ENCODE measurements around the gene DHRS7B. TPM values are rescaled to one million over a fixed set of nuclear protein-coding genes. Genes with fewer than 3 reads are reported as not detected.
"Not testable (repeated sequence)": the region's sequence is repeated elsewhere in the genome, so short reads cannot be mapped to it uniquely, and the experiment has no call there.

DHRS7B gene
- total RNA-seq, 1 experiment from 2014 or later, result 30.0 TPM

DNA sequence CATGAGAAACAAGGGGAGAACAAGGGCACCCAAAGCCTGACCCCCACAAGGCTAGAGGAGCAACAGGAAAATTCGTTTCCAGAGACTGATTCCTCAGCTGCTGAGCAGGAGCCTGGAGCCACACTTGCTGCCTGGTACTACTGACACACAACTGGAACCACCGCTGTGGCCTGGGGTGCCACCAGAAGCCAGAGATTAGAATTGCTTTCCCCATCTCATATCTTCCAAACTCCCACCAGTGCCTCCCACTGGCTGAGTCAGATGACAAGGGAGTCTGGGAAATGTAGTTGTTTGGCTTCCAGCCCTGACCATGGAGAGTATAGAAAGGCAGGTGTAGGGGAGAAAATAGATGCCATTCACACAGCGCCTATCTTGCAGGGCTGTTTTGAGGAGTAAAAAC is 91.3 kb downstream of the DHRS7B start:
- no TSS peak for BruUV-seq (replicated peaks)
- CTCF ChIA-PET, result no interaction called here
- Histone ChIP-seq H3K36me3 (ENCODE audit: control insufficient read depth, insufficient read depth, low read length) (no peaks in the 10 kb centered on the region; the same call in 1 of the 2 replicates), H3K27me3 (replicated peaks; ENCODE audit: control insufficient read depth, insufficient read depth, low read length) (no peaks in the 10 kb centered on the region), H3K9me3 (no peaks in the 10 kb centered on the region), H3K4me3 (ENCODE audit: low read depth, low read length) (no peak overlapping the region), H3K4me1 (peaks cover 15% of the 10 kb centered on the region; the same call in 1 of the 2 replicates)
- intact Hi-C loops (cut with micrococcal nuclease; ENCODE audit: unreplicated experiment), result no loop called here
- POLR2A ChIA-PET, result no interaction called here
- peaks cover 16% of the 10 kb centered on the region for H3K36me3 Mint-ChIP-seq (ENCODE audit: insufficient read depth, unreplicated experiment)
- H3K9me3 Mint-ChIP-seq (ENCODE audit: unreplicated experiment), result no peaks in the 10 kb centered on the region
- H3K27me3 Mint-ChIP-seq (ENCODE audit: insufficient read depth, unreplicated experiment), result no peaks in the 10 kb centered on the region
- H3K4me3 Mint-ChIP-seq (ENCODE audit: unreplicated experiment), result no peak overlapping the region
- H3K4me1 Mint-ChIP-seq (ENCODE audit: low read depth, unreplicated experiment), result peaks cover 21% of the 10 kb centered on the region
- no peak for DNase-seq
- TF ChIP-seq CTCF (IDR thresholded peaks at IDR 0.05; ENCODE audit: insufficient read depth in 1 of 2, low read depth in 1 of 2, low read length in 1 of 2, severe bottlenecking in 1 of 2, unreplicated experiment in 1 of 2), result no peak
- H3K27ac Mint-ChIP-seq (ENCODE audit: unreplicated experiment), result no peak overlapping the region

DNA sequence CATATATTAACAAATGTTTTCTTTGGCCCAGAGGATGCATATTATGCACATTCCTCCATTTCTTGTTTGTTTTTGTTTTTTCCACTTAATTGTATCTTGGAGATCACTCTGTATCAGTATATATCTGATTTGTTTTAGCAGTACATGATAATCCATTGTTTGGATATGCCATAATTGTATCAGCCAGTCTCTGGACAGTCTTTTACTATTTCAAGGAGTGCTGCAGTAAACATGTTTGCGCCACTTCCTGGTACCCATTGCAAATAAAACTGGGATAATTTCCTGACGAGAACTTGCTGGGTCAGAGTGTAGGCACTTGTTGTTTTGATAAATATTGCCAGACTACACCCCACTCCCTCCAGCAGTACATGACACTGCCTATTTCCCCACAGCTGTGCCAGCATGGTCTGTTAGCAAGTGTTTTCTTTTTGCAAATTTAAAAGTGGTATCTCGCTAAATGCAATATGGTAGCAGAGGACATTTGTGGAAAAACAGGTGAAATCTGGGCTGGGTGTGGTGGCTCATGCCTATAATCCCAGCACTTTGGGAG is 92.1 kb downstream of the DHRS7B start:
- DNase-seq, result no peak
- Histone ChIP-seq H3K4me1 (peaks cover 15% of the 10 kb centered on the region; the same call in 1 of the 2 replicates), H3K9me3 (no peaks in the 10 kb centered on the region), H3K4me3 (ENCODE audit: low read depth, low read length) (no peak overlapping the region), H3K27me3 (replicated peaks; ENCODE audit: control insufficient read depth, insufficient read depth, low read length) (no peaks in the 10 kb centered on the region), H3K36me3 (ENCODE audit: control insufficient read depth, insufficient read depth, low read length) (no peaks in the 10 kb centered on the region; the same call in 1 of the 2 replicates)
- intact Hi-C loops (cut with micrococcal nuclease; ENCODE audit: unreplicated experiment), result no loop called here
- ChIA-PET POLR2A (no interaction called here), CTCF (no interaction called here)
- Mint-ChIP-seq H3K9me3 (ENCODE audit: unreplicated experiment) (no peaks in the 10 kb centered on the region), H3K36me3 (ENCODE audit: insufficient read depth, unreplicated experiment) (peaks cover 15% of the 10 kb centered on the region), H3K27me3 (ENCODE audit: insufficient read depth, unreplicated experiment) (no peaks in the 10 kb centered on the region), H3K4me3 (ENCODE audit: unreplicated experiment) (no peak overlapping the region), H3K4me1 (ENCODE audit: low read depth, unreplicated experiment) (peaks cover 19% of the 10 kb centered on the region), H3K27ac (ENCODE audit: unreplicated experiment) (no peak overlapping the region)
- no TSS peak for BruUV-seq (replicated peaks)
- no peak for TF ChIP-seq CTCF (IDR thresholded peaks at IDR 0.05; ENCODE audit: insufficient read depth in 1 of 2, low read depth in 1 of 2, low read length in 1 of 2, severe bottlenecking in 1 of 2, unreplicated experiment in 1 of 2)

DNA sequence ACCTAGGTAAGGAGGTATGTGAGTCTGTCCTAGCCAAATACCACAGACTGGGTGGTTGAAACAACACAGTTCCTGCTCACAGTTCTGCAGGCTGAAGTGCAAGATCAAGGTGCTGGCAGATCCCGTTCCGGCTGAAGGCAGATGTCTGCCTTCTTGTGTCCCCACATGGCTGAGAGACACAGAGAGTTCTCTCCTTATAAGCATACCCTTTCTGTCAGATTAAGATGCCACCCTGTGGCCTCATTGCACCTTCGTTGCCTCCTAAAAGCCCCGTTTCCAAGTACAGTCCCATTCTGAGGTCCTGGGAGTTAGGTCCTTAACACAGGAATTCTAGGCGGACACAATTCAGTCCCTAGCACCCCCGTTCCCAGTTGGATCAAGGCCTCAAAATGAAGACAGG is 96.3 kb downstream of the DHRS7B start:
- Mint-ChIP-seq H3K4me1 (ENCODE audit: low read depth, unreplicated experiment) (peaks cover 3% of the 10 kb centered on the region), H3K9me3 (ENCODE audit: unreplicated experiment) (no peaks in the 10 kb centered on the region), H3K36me3 (ENCODE audit: insufficient read depth, unreplicated experiment) (peaks cover 17% of the 10 kb centered on the region), H3K4me3 (ENCODE audit: unreplicated experiment) (no peak overlapping the region), H3K27me3 (ENCODE audit: insufficient read depth, unreplicated experiment) (no peaks in the 10 kb centered on the region), H3K27ac (ENCODE audit: unreplicated experiment) (no peak overlapping the region)
- TF ChIP-seq CTCF (IDR thresholded peaks at IDR 0.05; ENCODE audit: insufficient read depth in 1 of 2, low read depth in 1 of 2, low read length in 1 of 2, severe bottlenecking in 1 of 2, unreplicated experiment in 1 of 2), result no peak
- ChIA-PET CTCF (no interaction called here), POLR2A (no interaction called here)
- DNase-seq, result no peak
- Histone ChIP-seq H3K9me3 (no peaks in the 10 kb centered on the region), H3K4me3 (ENCODE audit: low read depth, low read length) (no peak overlapping the region), H3K27me3 (replicated peaks; ENCODE audit: control insufficient read depth, insufficient read depth, low read length) (no peaks in the 10 kb centered on the region), H3K36me3 (ENCODE audit: control insufficient read depth, insufficient read depth, low read length) (no peaks in the 10 kb centered on the region; the same call in 1 of the 2 replicates), H3K4me1 (no peaks in the 10 kb centered on the region)
- no TSS peak for BruUV-seq (replicated peaks)
- intact Hi-C loops (cut with micrococcal nuclease; ENCODE audit: unreplicated experiment), result no loop called here

DNA sequence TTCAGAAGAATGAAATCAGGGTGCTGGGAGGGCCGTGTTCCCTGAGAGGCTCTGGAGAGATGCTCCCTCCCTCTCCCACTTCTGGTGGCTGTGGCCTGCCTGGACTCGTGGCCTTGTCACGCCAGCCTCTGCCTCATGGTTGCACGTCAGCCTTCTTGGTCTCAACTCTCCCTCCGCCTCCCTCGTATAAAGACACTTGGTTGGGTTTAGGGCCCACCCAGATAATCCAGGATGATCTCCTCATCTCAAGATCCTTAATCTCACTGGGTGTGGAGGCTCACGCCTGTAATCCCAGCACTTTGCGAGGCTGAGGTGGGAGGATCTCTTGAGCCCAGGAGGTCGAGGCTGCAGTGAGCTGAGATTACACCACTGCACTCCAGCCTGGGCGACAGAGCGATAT is 100.5 kb downstream of the DHRS7B start:
- H3K4me1 ChIP-seq; H3K9me3 ChIP-seq; H3K36me3 ChIP-seq (ENCODE audit: control insufficient read depth, insufficient read depth, low read length); H3K4me1 Mint-ChIP-seq (ENCODE audit: low read depth, unreplicated experiment); POLR2A ChIA-PET; H3K4me3 Mint-ChIP-seq (ENCODE audit: unreplicated experiment); BruUV-seq (replicated peaks); H3K27me3 ChIP-seq (replicated peaks; ENCODE audit: control insufficient read depth, insufficient read depth, low read length); DNase-seq; H3K4me3 ChIP-seq (ENCODE audit: low read depth, low read length); CTCF ChIA-PET; H3K9me3 Mint-ChIP-seq (ENCODE audit: unreplicated experiment); H3K27ac Mint-ChIP-seq (ENCODE audit: unreplicated experiment); H3K27me3 Mint-ChIP-seq (ENCODE audit: insufficient read depth, unreplicated experiment): not testable (repeated sequence)
- intact Hi-C loops (cut with micrococcal nuclease; ENCODE audit: unreplicated experiment), result loop anchor here (5.0 kb wide), 1 partner anchor 110 kb away; no protein-coding TSS in a partner anchor
- peaks cover 14% of the 10 kb centered on the region for H3K36me3 Mint-ChIP-seq (ENCODE audit: insufficient read depth, unreplicated experiment)
